Activated CD8-positive, alpha-beta memory T cell treated with anti-CD3 and anti-CD28 coated beads, Interleukin-2, amount 10 ng/mL, durations not matched to agents 7 days and 5 days (primary cell): ENCODE results near the gene KIF6. TPM values are rescaled to one million over a fixed set of nuclear protein-coding genes. Genes with fewer than 3 reads are reported as not detected.

ENCODE experiments used
- ATAC-seq: fragments of 150-1000 bp; cut with Tn5 transposase; one replicate; pipeline ENCODE4 v1.10.0; 2021; ENCODE audit warnings: moderate library complexity
- CTCF ChIA-PET: fragments of 350-600 bp; sonication (Branson Sonifier 250); formaldehyde crosslinking; loops from one replicate; lab custom pipeline; 2021; ENCODE audit warnings: antibody characterized with exemption; lab: Charles Lee
- DNase-seq: peaks from one replicate; pipeline ENCODE4 v3.0.0-alpha.2; 2020
- H3K27ac Mint-ChIP-seq: one replicate; pipeline ENCODE4 v1.8.0; 2021; ENCODE audit warnings: mild to moderate bottlenecking, mixed read lengths
- H3K27me3 Mint-ChIP-seq: one replicate; pipeline ENCODE4 v1.8.0; 2021; ENCODE audit warnings: mixed read lengths
- H3K36me3 Mint-ChIP-seq: one replicate; pipeline ENCODE4 v1.8.0; 2021; ENCODE audit warnings: mild to moderate bottlenecking, mixed read lengths
- H3K4me1 Mint-ChIP-seq: one replicate; pipeline ENCODE4 v1.8.0; 2021; ENCODE audit warnings: mixed read lengths
- H3K4me3 Mint-ChIP-seq: one replicate; pipeline ENCODE4 v1.8.0; 2021; ENCODE audit warnings: mild to moderate bottlenecking, moderate library complexity, mixed read lengths
- H3K9me3 Mint-ChIP-seq: one replicate; pipeline ENCODE4 v1.8.0; 2022; ENCODE audit warnings: low read depth, mixed read lengths
- total RNA-seq, 2 experiments: library from RNA; stranded (reverse); gene quantifications; one replicate each; pipeline ENCODE4 v1.2.3, GENCODE V29; 2021

KIF6 gene
- total RNA-seq, 2 experiments from 2014 or later = not detected

- no peaks in the 10 kb centered on the region for H3K9me3 Mint-ChIP-seq
- no peak for DNase-seq
- no peaks in the 10 kb centered on the region for H3K36me3 Mint-ChIP-seq
- H3K4me1 Mint-ChIP-seq = no peaks in the 10 kb centered on the region
- H3K4me3 Mint-ChIP-seq = no peak overlapping the region
- H3K27me3 Mint-ChIP-seq = no peaks in the 10 kb centered on the region
- CTCF ChIA-PET = no interaction called here
- no peak overlapping the region for H3K27ac Mint-ChIP-seq
- ATAC-seq = no peak
Observed at GRCh38 chr6:39585641-39586040, 139.6 kb downstream of the KIF6 start.

GRCh38 chr6:39577446-39578165, 147.6 kb downstream of the KIF6 start:
- DNase-seq (no peak), ATAC-seq (no peak)
- CTCF ChIA-PET = no interaction called here
- Mint-ChIP-seq H3K9me3 (no peaks in the 10 kb centered on the region), H3K27ac (no peak overlapping the region), H3K4me3 (no peak overlapping the region), H3K36me3 (no peaks in the 10 kb centered on the region), H3K27me3 (peaks cover 4% of the 10 kb centered on the region), H3K4me1 (no peaks in the 10 kb centered on the region)

DNA sequence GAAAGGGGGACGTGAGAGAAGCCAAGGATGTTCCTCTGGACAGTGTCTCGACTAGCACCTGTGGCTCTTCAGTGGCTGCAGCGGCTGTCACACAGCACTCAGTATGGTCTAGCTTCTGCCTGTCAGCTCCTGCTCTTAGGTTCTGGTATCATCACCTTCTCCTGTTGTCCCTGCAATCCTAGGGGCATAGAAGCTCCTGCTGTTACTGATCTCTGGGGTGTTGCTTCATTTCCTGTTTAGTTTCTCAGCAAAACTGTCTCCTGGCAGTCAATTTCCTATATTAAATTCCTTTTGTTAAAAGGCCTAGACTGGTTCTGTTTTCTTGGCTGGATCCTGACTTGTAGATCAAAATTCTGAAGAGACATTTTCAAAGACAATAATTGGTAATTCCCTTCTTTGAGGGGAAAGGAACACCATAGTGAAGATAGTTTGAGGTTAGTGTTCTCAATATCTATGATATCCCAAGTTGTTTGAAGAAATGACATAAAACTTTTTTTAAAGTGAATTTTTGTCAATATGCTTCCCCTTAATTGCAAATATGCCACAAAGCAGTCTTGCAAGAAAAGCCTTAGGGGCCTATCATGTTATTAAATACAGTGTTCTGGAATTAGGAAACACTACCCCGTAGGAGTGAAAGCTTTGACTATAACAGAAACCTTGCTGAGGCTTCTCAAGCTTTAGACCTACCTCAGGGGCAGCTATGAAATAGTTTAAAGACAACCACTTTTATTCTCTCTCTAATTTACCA, 148.5 kb downstream of the KIF6 start:
- CTCF ChIA-PET = no interaction called here
- no peaks in the 10 kb centered on the region for H3K4me1 Mint-ChIP-seq
- no peaks in the 10 kb centered on the region for H3K9me3 Mint-ChIP-seq
- no peaks in the 10 kb centered on the region for H3K36me3 Mint-ChIP-seq
- ATAC-seq (no peak), DNase-seq (no peak)
- H3K27ac Mint-ChIP-seq = no peak overlapping the region
- peaks cover 4% of the 10 kb centered on the region for H3K27me3 Mint-ChIP-seq
- no peak overlapping the region for H3K4me3 Mint-ChIP-seq

- ATAC-seq = no peak
- DNase-seq = no peak
- peaks cover 11% of the 10 kb centered on the region for H3K27me3 Mint-ChIP-seq
- CTCF ChIA-PET = no interaction called here
- no peaks in the 10 kb centered on the region for H3K9me3 Mint-ChIP-seq
- no peaks in the 10 kb centered on the region for H3K4me1 Mint-ChIP-seq
- H3K4me3 Mint-ChIP-seq = no peak overlapping the region
- no peaks in the 10 kb centered on the region for H3K36me3 Mint-ChIP-seq
- no peak overlapping the region for H3K27ac Mint-ChIP-seq
Observed at GRCh38 chr6:39574991-39575390, 150.2 kb downstream of the KIF6 start.

DNA sequence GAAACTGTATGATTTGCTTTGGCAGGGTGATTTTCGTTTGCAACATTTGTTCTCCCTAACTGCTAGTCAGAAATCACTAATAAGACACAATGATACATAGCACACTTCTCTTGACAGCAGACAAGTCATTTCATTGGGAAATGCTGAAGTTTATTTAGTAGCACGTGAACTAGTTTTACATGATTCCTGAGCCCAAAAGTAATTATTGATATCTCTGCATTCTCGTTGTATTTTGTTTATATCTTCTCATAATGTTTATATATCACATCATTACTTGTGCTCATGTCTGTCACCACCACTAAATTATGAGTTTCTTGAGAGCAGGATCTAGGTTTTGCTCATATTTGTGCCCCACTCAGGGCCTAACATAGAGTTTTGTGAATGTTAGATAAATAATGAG, 151.7 kb downstream of the KIF6 start:
- Mint-ChIP-seq H3K27ac (no peak overlapping the region), H3K36me3 (no peaks in the 10 kb centered on the region), H3K4me3 (no peak overlapping the region), H3K4me1 (no peaks in the 10 kb centered on the region), H3K9me3 (no peaks in the 10 kb centered on the region), H3K27me3 (peaks cover 13% of the 10 kb centered on the region)
- DNase-seq = no peak
- CTCF ChIA-PET = no interaction called here
- ATAC-seq = no peak

GRCh38 chr6:39572661-39573340, 152.4 kb downstream of the KIF6 start:
- H3K9me3 Mint-ChIP-seq = no peaks in the 10 kb centered on the region
- no peaks in the 10 kb centered on the region for H3K4me1 Mint-ChIP-seq
- H3K27me3 Mint-ChIP-seq = peaks cover 13% of the 10 kb centered on the region
- no peaks in the 10 kb centered on the region for H3K36me3 Mint-ChIP-seq
- H3K27ac Mint-ChIP-seq = no peak overlapping the region
- ATAC-seq (no peak), DNase-seq (no peak)
- no peak overlapping the region for H3K4me3 Mint-ChIP-seq
- CTCF ChIA-PET = no interaction called here

DNA sequence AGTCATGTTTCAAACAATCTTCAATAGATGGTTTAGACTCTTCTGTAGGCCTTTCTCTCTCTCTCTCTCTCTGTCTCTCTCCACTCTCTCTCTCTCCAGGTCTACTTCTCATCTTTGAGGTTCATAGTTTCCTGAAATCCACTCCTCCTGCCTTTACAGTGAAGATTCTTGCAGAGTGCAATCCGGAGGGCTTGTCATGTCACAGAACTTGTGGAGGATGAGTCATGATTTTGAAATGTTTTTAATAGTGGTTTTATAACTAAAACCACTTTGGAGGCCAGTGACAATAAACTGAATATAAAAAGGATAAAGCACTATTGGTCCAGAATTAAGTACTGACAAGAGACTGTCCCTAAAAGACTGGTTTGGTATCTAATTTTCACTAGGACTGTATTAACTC, 156.3 kb downstream of the KIF6 start:
- CTCF ChIA-PET = no interaction called here
- Mint-ChIP-seq H3K27ac (no peak overlapping the region), H3K4me1 (no peaks in the 10 kb centered on the region), H3K27me3 (peaks cover 12% of the 10 kb centered on the region), H3K4me3 (no peak overlapping the region), H3K9me3 (no peaks in the 10 kb centered on the region), H3K36me3 (no peaks in the 10 kb centered on the region)
- no peak for ATAC-seq
- no peak for DNase-seq

DNA sequence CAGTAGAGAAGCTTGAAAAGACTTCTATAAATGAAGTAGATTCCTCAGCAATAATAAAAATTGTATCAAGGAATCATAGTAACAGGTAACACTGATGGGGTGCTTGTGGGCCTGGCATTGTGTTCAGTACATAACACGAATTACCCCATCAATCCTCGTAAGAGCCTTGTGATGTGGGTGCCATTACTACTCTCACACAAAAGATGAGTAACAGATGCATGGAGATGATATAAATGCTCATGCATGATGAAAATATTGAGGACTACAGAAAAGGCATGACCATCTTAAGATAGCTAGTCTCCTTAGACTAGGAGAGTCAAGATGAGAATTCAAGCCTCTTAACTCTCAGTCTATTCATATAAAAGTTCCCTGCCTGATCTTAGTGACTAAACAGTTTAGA, 158.1 kb downstream of the KIF6 start:
- no peaks in the 10 kb centered on the region for H3K36me3 Mint-ChIP-seq
- ATAC-seq = no peak
- CTCF ChIA-PET = no interaction called here

GRCh38 chr6:39566456-39566855, 158.8 kb downstream of the KIF6 start:
- no peaks in the 10 kb centered on the region for H3K9me3 Mint-ChIP-seq
- CTCF ChIA-PET = no interaction called here

More for the DNA sequence above, 158.1 kb downstream of the KIF6 start:
- H3K27me3 Mint-ChIP-seq = peaks cover 15% of the 10 kb centered on the region
- no peaks in the 10 kb centered on the region for H3K9me3 Mint-ChIP-seq
- no peak overlapping the region for H3K27ac Mint-ChIP-seq
- H3K4me3 Mint-ChIP-seq = no peak overlapping the region
- no peak for DNase-seq
- H3K4me1 Mint-ChIP-seq = no peaks in the 10 kb centered on the region

GRCh38 chr6:39565956-39566355, 159.3 kb downstream of the KIF6 start:
- ATAC-seq (no peak), DNase-seq (no peak)
- Mint-ChIP-seq H3K9me3 (no peaks in the 10 kb centered on the region), H3K4me1 (no peaks in the 10 kb centered on the region), H3K27me3 (peaks cover 9% of the 10 kb centered on the region), H3K27ac (no peak overlapping the region), H3K36me3 (no peaks in the 10 kb centered on the region), H3K4me3 (no peak overlapping the region)
- CTCF ChIA-PET = no interaction called here

More at GRCh38 chr6:39566456-39566855, 158.8 kb downstream of the KIF6 start:
- ATAC-seq (no peak), DNase-seq (no peak)
- Mint-ChIP-seq H3K27me3 (peaks cover 14% of the 10 kb centered on the region), H3K4me3 (no peak overlapping the region), H3K4me1 (no peaks in the 10 kb centered on the region), H3K27ac (no peak overlapping the region), H3K36me3 (no peaks in the 10 kb centered on the region)

DNA sequence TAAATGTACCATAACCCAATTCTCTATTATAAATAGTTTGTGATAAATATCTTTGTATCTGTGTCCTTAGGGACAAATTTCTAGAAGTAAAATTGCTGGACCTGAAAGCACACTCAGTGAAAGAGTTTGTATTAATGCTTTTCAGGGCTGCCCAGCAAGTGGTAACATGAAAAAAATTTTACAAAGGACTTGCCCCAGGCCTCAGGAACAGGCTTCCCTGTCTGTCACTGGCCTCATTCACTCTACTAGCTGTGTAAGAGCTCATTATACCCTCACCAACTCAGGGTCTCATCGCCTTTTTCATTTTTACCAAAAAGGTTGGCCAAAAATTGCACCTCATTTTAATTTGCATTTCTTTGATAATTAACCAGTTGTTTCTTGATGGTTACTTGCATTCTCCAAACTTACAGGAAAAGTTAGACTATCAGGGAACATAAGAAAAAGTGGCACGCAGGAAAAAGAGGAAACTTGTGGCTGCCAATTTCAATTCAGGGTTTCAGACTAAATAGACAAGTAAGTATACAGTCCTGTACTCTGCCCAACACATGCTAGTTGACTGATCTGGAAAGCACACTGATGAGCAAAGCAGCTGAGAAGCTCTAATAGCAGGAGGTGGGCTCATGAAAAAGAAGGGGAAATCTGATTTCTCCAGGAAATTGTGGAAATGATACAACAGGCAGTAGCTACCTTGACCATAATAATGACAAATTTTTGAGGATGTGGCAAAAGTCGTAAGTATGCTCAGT, 161.5 kb downstream of the KIF6 start:
- H3K36me3 Mint-ChIP-seq = no peaks in the 10 kb centered on the region

DNA sequence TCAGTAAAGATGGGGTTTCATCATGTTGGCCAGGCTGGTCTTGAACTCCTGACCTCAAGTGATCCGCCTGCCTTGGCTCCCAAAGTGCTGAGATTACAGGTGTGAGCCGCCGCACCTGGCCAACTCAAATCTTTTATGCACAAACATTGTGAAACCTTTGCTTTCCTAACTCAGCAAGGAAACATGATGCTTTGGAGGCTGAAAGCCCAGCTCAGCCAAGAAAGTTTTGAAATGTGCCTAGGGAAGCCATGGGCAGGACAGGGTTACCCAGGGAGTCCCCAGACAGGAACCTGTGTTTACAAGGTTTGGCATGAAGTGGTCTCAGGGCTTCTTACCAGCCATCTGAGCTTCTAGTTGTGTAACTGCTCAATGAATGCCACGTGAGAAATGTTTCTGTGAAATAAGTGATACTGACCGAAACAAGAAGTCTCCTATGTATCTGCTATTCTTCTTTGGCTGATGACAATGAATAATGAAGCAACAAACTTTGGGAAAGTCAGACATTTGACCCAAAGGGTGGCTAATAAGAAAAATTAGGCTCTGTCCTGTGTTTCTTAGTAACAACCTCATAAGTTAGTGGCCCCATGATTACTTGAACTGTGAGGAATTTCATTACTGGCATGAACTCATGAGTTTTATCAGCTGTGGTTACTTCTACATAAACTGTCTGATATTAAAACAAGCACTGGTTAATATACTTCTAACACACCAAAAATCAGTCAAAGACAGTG, 163.5 kb downstream of the KIF6 start:
- CTCF ChIA-PET = interaction anchor here (0.7 kb wide), 1 partner anchor 18 kb away, joined by 3 read pairs; no protein-coding TSS in a partner anchor
- DNase-seq = no peak
- no peaks in the 10 kb centered on the region for H3K4me1 Mint-ChIP-seq
- no peak overlapping the region for H3K27ac Mint-ChIP-seq
- H3K27me3 Mint-ChIP-seq = peaks cover 10% of the 10 kb centered on the region
- no peaks in the 10 kb centered on the region for H3K9me3 Mint-ChIP-seq
- ATAC-seq = no peak
- no peak overlapping the region for H3K4me3 Mint-ChIP-seq
- H3K36me3 Mint-ChIP-seq = no peaks in the 10 kb centered on the region

More for the DNA sequence above, 161.5 kb downstream of the KIF6 start:
- no peak overlapping the region for H3K4me3 Mint-ChIP-seq
- ATAC-seq (no peak), DNase-seq (no peak)
- no peaks in the 10 kb centered on the region for H3K9me3 Mint-ChIP-seq
- H3K4me1 Mint-ChIP-seq = no peaks in the 10 kb centered on the region
- CTCF ChIA-PET = no interaction called here
- H3K27ac Mint-ChIP-seq = no peak overlapping the region
- peaks cover 8% of the 10 kb centered on the region for H3K27me3 Mint-ChIP-seq
